Sigmoid colon (tissue), 4 donors: ENCODE data around the gene ANKIB1.

Source experiments
- POLR2A ChIP-seq, 2 donors: fragments of 450-650 bp; IDR thresholded peaks; one replicate each; pipeline ENCODE4 v1.6.1; 2016; ENCODE audit warnings: antibody characterized with exemption in 2 of 2, mild to moderate bottlenecking in 2 of 2, moderate library complexity in 2 of 2
- POLR2AphosphoS5 ChIP-seq, 4 donors: sonication (generic); formaldehyde crosslinking; IDR thresholded peaks; one replicate each; pipeline ENCODE4 v1.6.1; 2017; ENCODE audit warnings: antibody characterized with exemption in 4 of 4
- TF ChIP-seq, protein P1 (sequence below), 4 experiments: fragments of 450-650 bp in 3 of 4; fragments of 200-600 bp in 1 of 4; IDR thresholded peaks; one replicate each; pipeline ENCODE4 v1.5.1; 2016 to 2019; ENCODE audit warnings: antibody characterized with exemption in 4 of 4, mild to moderate bottlenecking in 3 of 4, moderate library complexity in 2 of 4

GRCh38 chr7:92200791-92201190, 45.0 kb upstream of the ANKIB1 start:
- TF ChIP-seq POLR2AphosphoS5 (IDR thresholded peaks at IDR 0.05) (no peak), POLR2A (IDR thresholded peaks at IDR 0.05) (no peak)
- TF ChIP-seq, protein P1, sequence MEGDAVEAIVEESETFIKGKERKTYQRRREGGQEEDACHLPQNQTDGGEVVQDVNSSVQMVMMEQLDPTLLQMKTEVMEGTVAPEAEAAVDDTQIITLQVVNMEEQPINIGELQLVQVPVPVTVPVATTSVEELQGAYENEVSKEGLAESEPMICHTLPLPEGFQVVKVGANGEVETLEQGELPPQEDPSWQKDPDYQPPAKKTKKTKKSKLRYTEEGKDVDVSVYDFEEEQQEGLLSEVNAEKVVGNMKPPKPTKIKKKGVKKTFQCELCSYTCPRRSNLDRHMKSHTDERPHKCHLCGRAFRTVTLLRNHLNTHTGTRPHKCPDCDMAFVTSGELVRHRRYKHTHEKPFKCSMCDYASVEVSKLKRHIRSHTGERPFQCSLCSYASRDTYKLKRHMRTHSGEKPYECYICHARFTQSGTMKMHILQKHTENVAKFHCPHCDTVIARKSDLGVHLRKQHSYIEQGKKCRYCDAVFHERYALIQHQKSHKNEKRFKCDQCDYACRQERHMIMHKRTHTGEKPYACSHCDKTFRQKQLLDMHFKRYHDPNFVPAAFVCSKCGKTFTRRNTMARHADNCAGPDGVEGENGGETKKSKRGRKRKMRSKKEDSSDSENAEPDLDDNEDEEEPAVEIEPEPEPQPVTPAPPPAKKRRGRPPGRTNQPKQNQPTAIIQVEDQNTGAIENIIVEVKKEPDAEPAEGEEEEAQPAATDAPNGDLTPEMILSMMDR (IDR thresholded peaks at IDR 0.05) = no peak
